ENCODE results near the gene THAP7. TPM values are rescaled to one million over a fixed set of nuclear protein-coding genes. Genes with fewer than 3 reads are reported as not detected.

Gene THAP7
- total and polyA plus RNA-seq, 2 of the 13 experiments (the other 11 are each of a cell fraction or from before 2014, with no cell fraction given): 13.0 to 25.5 TPM

DNA sequence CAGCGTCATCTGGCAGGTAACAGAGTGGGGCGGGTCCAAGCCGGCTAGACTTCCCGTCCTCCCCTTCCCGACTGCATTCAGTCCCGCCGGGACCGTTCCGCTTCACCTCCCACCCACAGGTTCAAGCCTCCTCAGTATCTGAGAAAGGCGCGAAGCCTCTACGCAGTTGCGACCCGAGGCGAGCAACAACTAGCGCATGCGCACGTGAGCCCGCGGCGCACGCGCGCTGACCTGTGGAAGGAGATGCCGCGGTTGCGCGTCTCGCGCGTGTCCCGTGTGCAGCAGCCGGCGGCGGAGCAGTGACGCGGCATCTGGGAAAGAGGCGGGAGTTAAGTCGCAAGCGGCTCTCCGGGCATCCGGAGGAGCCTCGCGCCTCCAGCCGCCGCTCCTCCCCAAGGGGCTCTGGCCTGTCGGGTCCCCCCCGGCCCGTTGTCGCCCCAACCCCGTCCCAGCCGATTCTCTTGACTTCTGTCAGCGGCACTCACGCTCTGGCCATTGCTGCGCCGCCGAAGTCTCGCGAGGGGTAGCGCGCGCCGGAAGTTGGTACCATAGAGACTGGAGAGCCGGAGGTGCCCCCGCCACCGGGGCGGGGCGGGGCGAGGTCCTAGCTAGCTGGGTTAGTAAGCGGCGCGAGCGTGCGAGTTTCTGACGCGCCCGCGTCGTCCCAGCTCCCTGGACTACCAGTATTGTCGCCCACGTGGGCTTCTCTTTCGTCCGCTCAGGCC, at the start of gene THAP7 (continued):
- TF ChIP-seq, protein P1, sequence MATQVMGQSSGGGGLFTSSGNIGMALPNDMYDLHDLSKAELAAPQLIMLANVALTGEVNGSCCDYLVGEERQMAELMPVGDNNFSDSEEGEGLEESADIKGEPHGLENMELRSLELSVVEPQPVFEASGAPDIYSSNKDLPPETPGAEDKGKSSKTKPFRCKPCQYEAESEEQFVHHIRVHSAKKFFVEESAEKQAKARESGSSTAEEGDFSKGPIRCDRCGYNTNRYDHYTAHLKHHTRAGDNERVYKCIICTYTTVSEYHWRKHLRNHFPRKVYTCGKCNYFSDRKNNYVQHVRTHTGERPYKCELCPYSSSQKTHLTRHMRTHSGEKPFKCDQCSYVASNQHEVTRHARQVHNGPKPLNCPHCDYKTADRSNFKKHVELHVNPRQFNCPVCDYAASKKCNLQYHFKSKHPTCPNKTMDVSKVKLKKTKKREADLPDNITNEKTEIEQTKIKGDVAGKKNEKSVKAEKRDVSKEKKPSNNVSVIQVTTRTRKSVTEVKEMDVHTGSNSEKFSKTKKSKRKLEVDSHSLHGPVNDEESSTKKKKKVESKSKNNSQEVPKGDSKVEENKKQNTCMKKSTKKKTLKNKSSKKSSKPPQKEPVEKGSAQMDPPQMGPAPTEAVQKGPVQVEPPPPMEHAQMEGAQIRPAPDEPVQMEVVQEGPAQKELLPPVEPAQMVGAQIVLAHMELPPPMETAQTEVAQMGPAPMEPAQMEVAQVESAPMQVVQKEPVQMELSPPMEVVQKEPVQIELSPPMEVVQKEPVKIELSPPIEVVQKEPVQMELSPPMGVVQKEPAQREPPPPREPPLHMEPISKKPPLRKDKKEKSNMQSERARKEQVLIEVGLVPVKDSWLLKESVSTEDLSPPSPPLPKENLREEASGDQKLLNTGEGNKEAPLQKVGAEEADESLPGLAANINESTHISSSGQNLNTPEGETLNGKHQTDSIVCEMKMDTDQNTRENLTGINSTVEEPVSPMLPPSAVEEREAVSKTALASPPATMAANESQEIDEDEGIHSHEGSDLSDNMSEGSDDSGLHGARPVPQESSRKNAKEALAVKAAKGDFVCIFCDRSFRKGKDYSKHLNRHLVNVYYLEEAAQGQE (IDR thresholded peaks at IDR 0.05; ENCODE audit: borderline replicate concordance in 1 of 2, low read depth in 1 of 2, low read length in 2 of 2): no peak
- TF ChIP-seq NRL (CRISPR knock-in tag; IDR thresholded peaks at IDR 0.05; ENCODE audit: borderline replicate concordance) (peak; percentile 68), MYNN (CRISPR knock-in tag; IDR thresholded peaks at IDR 0.05; ENCODE audit: low read depth) (peak; percentile 77; the same call in 1 of the 2 replicates), ZNF292 (CRISPR knock-in tag; IDR thresholded peaks at IDR 0.05; ENCODE audit: borderline replicate concordance, low read depth) (peak; percentile 67), NFYC (CRISPR knock-in tag; IDR thresholded peaks at IDR 0.05) (peak; percentile 19; the same call in 1 of the 2 replicates), NONO (IDR thresholded peaks at IDR 0.05) (no peak), NONO (CRISPR knock-in tag; conservative IDR thresholded peaks at IDR 0.05) (peak; percentile 81), ZNF12 (CRISPR knock-in tag; IDR thresholded peaks at IDR 0.05) (peak; percentile 24; the same call in 1 of the 2 replicates), GLI4 (CRISPR knock-in tag; IDR thresholded peaks at IDR 0.05; ENCODE audit: borderline replicate concordance) (peak; percentile 64; the same call in 1 of the 2 replicates), GTF3A (CRISPR knock-in tag; conservative IDR thresholded peaks at IDR 0.05) (0 out of 2 replicates have a peak, but pooled peaks have one; percentile 12), SMAD9 (CRISPR knock-in tag; IDR thresholded peaks at IDR 0.05) (peak; percentile 75), TBX2 (CRISPR knock-in tag; IDR thresholded peaks at IDR 0.05; ENCODE audit: borderline replicate concordance) (peak; percentile 55; the same call in 1 of the 2 replicates), IRX3 (CRISPR knock-in tag; IDR thresholded peaks at IDR 0.05; ENCODE audit: borderline replicate concordance, low read depth) (peak; percentile 65; the same call in 1 of the 2 replicates), ZNF589 (CRISPR knock-in tag; conservative IDR thresholded peaks at IDR 0.05) (peak; percentile 87), ELF1 (CRISPR knock-in tag; IDR thresholded peaks at IDR 0.05) (peak; percentile 68)
- TF ChIP-seq, protein P2, sequence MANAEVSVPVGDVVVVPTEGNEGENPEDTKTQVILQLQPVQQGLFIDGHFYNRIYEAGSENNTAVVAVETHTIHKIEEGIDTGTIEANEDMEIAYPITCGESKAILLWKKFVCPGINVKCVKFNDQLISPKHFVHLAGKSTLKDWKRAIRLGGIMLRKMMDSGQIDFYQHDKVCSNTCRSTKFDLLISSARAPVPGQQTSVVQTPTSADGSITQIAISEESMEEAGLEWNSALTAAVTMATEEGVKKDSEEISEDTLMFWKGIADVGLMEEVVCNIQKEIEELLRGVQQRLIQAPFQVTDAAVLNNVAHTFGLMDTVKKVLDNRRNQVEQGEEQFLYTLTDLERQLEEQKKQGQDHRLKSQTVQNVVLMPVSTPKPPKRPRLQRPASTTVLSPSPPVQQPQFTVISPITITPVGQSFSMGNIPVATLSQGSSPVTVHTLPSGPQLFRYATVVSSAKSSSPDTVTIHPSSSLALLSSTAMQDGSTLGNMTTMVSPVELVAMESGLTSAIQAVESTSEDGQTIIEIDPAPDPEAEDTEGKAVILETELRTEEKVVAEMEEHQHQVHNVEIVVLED (CRISPR knock-in tag; IDR thresholded peaks at IDR 0.05; ENCODE audit: borderline replicate concordance): peak; percentile 87
- TF ChIP-seq, protein P3, sequence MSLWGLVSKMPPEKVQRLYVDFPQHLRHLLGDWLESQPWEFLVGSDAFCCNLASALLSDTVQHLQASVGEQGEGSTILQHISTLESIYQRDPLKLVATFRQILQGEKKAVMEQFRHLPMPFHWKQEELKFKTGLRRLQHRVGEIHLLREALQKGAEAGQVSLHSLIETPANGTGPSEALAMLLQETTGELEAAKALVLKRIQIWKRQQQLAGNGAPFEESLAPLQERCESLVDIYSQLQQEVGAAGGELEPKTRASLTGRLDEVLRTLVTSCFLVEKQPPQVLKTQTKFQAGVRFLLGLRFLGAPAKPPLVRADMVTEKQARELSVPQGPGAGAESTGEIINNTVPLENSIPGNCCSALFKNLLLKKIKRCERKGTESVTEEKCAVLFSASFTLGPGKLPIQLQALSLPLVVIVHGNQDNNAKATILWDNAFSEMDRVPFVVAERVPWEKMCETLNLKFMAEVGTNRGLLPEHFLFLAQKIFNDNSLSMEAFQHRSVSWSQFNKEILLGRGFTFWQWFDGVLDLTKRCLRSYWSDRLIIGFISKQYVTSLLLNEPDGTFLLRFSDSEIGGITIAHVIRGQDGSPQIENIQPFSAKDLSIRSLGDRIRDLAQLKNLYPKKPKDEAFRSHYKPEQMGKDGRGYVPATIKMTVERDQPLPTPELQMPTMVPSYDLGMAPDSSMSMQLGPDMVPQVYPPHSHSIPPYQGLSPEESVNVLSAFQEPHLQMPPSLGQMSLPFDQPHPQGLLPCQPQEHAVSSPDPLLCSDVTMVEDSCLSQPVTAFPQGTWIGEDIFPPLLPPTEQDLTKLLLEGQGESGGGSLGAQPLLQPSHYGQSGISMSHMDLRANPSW (CRISPR knock-in tag; IDR thresholded peaks at IDR 0.05; ENCODE audit: borderline replicate concordance): no peak
- TF ChIP-seq, protein P4, sequence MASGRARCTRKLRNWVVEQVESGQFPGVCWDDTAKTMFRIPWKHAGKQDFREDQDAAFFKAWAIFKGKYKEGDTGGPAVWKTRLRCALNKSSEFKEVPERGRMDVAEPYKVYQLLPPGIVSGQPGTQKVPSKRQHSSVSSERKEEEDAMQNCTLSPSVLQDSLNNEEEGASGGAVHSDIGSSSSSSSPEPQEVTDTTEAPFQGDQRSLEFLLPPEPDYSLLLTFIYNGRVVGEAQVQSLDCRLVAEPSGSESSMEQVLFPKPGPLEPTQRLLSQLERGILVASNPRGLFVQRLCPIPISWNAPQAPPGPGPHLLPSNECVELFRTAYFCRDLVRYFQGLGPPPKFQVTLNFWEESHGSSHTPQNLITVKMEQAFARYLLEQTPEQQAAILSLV (CRISPR knock-in tag; IDR thresholded peaks at IDR 0.05; ENCODE audit: borderline replicate concordance): no peak
